Measurements from ENCODE around the gene CLCN3.

DNA sequence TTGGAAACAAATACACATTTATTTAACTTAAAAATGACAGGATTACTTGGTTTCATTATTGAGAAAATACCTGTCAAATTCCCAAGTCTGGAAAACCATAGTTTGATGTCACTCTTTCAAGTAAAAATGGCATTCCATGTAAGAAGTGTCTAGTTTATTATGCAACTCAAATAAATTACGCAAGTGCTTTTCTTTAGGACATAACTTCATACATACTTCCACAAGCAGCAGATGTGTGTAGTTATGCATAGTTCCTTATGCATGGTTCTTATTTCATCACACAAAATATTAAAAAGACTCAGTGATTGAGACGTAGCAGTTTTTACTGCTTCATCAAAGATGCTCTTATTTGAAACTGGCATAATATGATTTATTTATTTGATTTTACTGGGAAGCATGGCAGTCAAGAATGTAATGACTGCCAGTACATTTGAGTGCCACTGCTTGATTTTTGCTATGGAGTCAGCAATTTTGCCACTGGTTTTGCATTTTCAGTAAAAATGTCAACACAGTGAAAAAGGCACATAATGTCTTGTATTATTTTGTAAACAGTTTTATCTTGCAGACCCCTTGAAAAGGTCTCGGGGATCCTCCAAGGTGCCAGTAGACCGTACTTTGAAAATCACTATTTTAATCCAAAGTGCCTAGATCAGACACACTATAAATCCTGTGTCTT is 62.1 kb downstream of the CLCN3 start:
- TF ChIP-seq, protein P1, sequence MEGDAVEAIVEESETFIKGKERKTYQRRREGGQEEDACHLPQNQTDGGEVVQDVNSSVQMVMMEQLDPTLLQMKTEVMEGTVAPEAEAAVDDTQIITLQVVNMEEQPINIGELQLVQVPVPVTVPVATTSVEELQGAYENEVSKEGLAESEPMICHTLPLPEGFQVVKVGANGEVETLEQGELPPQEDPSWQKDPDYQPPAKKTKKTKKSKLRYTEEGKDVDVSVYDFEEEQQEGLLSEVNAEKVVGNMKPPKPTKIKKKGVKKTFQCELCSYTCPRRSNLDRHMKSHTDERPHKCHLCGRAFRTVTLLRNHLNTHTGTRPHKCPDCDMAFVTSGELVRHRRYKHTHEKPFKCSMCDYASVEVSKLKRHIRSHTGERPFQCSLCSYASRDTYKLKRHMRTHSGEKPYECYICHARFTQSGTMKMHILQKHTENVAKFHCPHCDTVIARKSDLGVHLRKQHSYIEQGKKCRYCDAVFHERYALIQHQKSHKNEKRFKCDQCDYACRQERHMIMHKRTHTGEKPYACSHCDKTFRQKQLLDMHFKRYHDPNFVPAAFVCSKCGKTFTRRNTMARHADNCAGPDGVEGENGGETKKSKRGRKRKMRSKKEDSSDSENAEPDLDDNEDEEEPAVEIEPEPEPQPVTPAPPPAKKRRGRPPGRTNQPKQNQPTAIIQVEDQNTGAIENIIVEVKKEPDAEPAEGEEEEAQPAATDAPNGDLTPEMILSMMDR (IDR thresholded peaks at IDR 0.05), result no peak
- TF ChIP-seq, protein P2, sequence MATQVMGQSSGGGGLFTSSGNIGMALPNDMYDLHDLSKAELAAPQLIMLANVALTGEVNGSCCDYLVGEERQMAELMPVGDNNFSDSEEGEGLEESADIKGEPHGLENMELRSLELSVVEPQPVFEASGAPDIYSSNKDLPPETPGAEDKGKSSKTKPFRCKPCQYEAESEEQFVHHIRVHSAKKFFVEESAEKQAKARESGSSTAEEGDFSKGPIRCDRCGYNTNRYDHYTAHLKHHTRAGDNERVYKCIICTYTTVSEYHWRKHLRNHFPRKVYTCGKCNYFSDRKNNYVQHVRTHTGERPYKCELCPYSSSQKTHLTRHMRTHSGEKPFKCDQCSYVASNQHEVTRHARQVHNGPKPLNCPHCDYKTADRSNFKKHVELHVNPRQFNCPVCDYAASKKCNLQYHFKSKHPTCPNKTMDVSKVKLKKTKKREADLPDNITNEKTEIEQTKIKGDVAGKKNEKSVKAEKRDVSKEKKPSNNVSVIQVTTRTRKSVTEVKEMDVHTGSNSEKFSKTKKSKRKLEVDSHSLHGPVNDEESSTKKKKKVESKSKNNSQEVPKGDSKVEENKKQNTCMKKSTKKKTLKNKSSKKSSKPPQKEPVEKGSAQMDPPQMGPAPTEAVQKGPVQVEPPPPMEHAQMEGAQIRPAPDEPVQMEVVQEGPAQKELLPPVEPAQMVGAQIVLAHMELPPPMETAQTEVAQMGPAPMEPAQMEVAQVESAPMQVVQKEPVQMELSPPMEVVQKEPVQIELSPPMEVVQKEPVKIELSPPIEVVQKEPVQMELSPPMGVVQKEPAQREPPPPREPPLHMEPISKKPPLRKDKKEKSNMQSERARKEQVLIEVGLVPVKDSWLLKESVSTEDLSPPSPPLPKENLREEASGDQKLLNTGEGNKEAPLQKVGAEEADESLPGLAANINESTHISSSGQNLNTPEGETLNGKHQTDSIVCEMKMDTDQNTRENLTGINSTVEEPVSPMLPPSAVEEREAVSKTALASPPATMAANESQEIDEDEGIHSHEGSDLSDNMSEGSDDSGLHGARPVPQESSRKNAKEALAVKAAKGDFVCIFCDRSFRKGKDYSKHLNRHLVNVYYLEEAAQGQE (IDR thresholded peaks at IDR 0.05; ENCODE audit: insufficient read depth in 1 of 2, low read depth in 2 of 2, low read length in 1 of 2), result no peak
- no peak for TF ChIP-seq POLR2AphosphoS5 (IDR thresholded peaks at IDR 0.05; ENCODE audit: low read depth, low read length)

All from Panc1 (cell line).